GM12864 (cell line): Measurements from ENCODE around the gene ADGRB2.

ENCODE experiments used
- DNase-seq: peaks from one replicate; pipeline ENCODE4 v3.0.0-alpha.2; 2011; ENCODE audit warnings: low read depth
- H3K4me3 ChIP-seq: 2 replicates; pipeline ENCODE4 v1.5.1; 2011; ENCODE audit warnings: mild to moderate bottlenecking, low read depth, low read length, control low read depth
- CTCF ChIP-seq: IDR thresholded peaks from 2 replicates; pipeline ENCODE4 v1.5.1; 2011; ENCODE audit warnings: low read depth, mild to moderate bottlenecking, moderate library complexity, low read length, control low read depth, inconsistent platforms; ENCODE audit errors: missing control alignments

ADGRB2 gene

GRCh38 chr1:31748365-31748764 lies 15.8 kb downstream of the ADGRB2 start:
- no peak overlapping the region for H3K4me3 ChIP-seq
- no peak for TF ChIP-seq CTCF
- no peak for DNase-seq

GRCh38 chr1:31747304-31747703 lies 16.8 kb downstream of the ADGRB2 start:
- no peak overlapping the region for H3K4me3 ChIP-seq
- TF ChIP-seq CTCF, result no peak
- no peak for DNase-seq

- H3K4me3 ChIP-seq, result no peak overlapping the region
- no peak for TF ChIP-seq CTCF
- DNase-seq, result no peak
These were observed 17.5 kb downstream of the ADGRB2 start for GRCh38 chr1:31746687-31747086.

- no peak for DNase-seq
- TF ChIP-seq CTCF, result no peak
- no peak overlapping the region for H3K4me3 ChIP-seq
These were observed 18.0 kb downstream of the ADGRB2 start for GRCh38 chr1:31745946-31746670.

GRCh38 chr1:31745096-31745945 lies 18.8 kb downstream of the ADGRB2 start:
- no peak for DNase-seq
- peak; percentile 82 for TF ChIP-seq CTCF
- no peak overlapping the region for H3K4me3 ChIP-seq

GRCh38 chr1:31744165-31744888 lies 19.8 kb downstream of the ADGRB2 start:
- TF ChIP-seq CTCF, result no peak
- peak; percentile 61 for DNase-seq
- H3K4me3 ChIP-seq, result no peak overlapping the region
